ENCODE data around the gene CHRD. TPM values are rescaled to one million over a fixed set of nuclear protein-coding genes. Genes with fewer than 3 reads are reported as not detected.
A peak's percentile ranks its signal among the peaks of the same experiment; 100 is the strongest.

Gene CHRD
- total RNA-seq, 2 donors from 2014 or later = 0.05 to 0.39 TPM

DNA sequence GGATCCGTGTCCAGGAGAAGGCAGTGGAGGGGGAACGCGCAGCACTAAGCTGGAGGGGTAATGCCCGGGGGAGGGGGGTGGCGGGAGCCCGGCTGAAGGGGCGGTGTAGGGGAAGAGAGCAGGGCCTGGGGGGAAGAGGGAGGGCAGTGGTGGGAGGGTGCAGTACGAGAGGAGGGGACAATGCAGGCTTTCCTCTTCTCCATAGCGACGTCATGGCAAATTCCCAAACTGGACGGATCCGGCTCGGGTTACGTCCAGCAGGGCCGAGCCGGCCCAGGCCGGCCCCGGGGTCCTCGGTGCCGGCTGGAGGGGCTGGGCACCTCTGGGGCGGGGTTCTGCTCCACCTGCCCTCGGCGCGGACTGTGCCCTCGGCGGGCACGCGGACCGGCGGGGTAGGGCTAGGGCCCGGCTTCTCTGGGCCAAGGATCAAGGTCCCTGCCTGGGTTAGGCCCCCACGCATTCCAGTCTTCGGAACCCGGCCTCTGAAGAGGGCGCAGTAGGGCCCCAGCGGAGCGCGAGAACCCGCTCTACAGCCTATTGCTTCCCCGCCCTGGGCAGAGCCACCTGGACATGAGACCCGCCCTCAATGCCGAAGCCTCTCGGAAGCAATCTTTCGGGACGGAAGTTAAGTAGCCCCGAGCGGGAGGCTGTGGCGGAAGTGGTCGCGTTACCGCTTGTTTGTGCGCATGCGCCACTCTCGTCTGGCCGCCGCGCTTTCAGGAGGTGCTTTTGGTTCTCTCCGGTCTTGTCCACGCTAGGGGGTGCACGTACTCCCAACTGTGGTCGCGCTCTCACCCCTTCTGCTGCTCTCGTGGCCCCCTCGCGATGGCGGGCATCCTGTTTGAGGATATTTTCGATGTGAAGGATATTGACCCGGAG lies 16.9 kb upstream of the CHRD start:
- peak overlapping the region; percentile 94 for H3K4me3 Mint-ChIP-seq
- H3K36me3 Mint-ChIP-seq (ENCODE audit: low read depth) = peaks cover 49% of the 10 kb centered on the region
- H3K9me3 Mint-ChIP-seq = no peaks in the 10 kb centered on the region
- peak; percentile 87 for ATAC-seq (replicated peaks)
- H3K27me3 Mint-ChIP-seq = no peaks in the 10 kb centered on the region
- H3K4me1 Mint-ChIP-seq = peaks cover 15% of the 10 kb centered on the region
- H3K27ac Mint-ChIP-seq = peak overlapping the region; percentile 98

DNA sequence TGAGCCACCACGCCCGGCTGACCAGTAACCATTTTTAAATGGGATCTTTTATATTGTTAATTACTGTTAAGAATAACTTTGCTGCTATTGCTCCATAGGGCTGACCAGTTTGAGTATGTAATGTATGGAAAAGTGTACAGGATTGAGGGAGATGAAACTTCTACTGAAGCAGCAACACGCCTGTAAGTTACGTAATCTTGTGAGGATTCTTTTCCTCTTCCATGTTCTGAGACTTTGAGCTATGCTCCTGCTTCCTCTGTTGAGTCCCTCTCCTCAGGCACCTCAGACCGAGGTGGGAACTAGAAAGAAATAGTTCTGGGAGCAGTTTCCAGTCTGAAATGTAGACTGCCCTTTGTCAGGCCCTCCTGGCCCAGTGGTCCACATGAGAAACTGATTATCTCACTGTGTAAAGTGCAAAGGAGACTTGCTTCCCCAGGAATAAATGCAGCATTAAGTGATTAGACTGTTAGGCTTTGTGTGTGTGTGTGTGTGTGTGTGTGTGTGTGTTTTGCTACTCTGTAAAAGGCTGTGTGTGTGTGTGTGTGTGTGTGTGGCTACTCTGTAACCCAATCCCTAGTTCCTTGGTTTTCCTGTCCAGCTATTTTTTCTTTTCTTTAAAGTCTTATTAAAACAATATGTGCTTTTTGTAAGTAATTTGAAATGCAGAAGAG lies 13.1 kb upstream of the CHRD start:
- Mint-ChIP-seq H3K27me3 (no peaks in the 10 kb centered on the region), H3K36me3 (ENCODE audit: low read depth) (peaks cover 78% of the 10 kb centered on the region), H3K27ac (no peak overlapping the region), H3K4me1 (peaks cover 14% of the 10 kb centered on the region), H3K9me3 (no peaks in the 10 kb centered on the region), H3K4me3 (no peak overlapping the region)
- no peak for ATAC-seq (replicated peaks)

DNA sequence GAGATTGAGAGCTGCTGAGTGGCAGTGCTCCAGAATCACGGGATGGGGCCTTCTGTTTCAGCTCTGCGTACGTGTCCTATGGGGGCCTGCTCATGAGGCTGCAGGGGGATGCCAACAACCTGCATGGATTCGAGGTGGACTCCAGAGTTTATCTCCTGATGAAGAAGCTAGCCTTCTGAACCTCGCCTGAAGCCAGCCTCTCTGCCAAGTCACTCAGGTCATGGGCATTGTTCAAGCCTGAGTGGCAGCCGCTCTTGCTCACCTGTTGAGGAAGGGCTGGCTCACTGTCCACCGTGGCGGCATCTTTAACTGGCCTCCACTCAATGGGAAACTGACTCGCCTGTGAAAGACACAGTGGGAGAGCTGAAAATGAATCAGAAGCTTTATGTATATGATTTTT lies 11.7 kb upstream of the CHRD start:
- Mint-ChIP-seq H3K4me1 (peaks cover 15% of the 10 kb centered on the region), H3K9me3 (no peaks in the 10 kb centered on the region), H3K27ac (no peak overlapping the region), H3K4me3 (no peak overlapping the region), H3K36me3 (ENCODE audit: low read depth) (peaks cover 77% of the 10 kb centered on the region), H3K27me3 (no peaks in the 10 kb centered on the region)
- ATAC-seq (replicated peaks) = no peak

- Mint-ChIP-seq H3K4me1 (peaks cover 15% of the 10 kb centered on the region), H3K4me3 (no peak overlapping the region), H3K36me3 (ENCODE audit: low read depth) (peaks cover 71% of the 10 kb centered on the region), H3K27ac (peak overlapping the region; percentile 1), H3K9me3 (no peaks in the 10 kb centered on the region), H3K27me3 (no peaks in the 10 kb centered on the region)
- ATAC-seq (replicated peaks) = no peak
These were observed 11.2 kb upstream of the CHRD start for GRCh38 chr3:184368586-184369183.

DNA sequence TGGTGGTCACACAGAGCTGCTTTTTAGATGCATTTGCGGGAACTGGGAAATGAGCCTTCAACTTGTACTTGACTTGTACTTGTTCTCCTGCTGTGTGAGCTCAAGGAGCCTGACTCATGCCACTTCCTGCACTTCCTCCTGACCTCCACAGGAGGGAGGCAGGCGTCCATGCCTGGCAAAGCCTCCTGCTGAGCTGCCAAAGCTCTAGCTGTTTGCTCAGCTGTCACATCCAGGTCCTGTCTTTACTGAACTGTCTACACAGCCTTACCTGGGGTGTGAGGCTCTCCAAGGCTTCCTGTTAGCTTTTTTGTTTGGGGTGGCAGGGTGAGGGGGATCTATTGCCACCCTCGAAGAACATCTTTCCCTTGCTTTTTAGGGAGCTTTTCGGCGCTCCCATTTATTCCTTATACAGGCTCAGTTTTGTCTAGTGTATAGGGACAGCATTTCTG lies 8.3 kb upstream of the CHRD start:
- H3K27ac Mint-ChIP-seq = peak overlapping the region; percentile 71
- H3K4me1 Mint-ChIP-seq = peaks cover 4% of the 10 kb centered on the region
- ATAC-seq (replicated peaks) = peak; percentile 88
- peaks cover 4% of the 10 kb centered on the region for H3K27me3 Mint-ChIP-seq
- H3K36me3 Mint-ChIP-seq (ENCODE audit: low read depth) = peaks cover 42% of the 10 kb centered on the region
- H3K4me3 Mint-ChIP-seq = no peak overlapping the region
- no peaks in the 10 kb centered on the region for H3K9me3 Mint-ChIP-seq

- no peaks in the 10 kb centered on the region for H3K9me3 Mint-ChIP-seq
- no peak overlapping the region for H3K4me3 Mint-ChIP-seq
- H3K36me3 Mint-ChIP-seq (ENCODE audit: low read depth) = peaks cover 34% of the 10 kb centered on the region
- H3K27me3 Mint-ChIP-seq = peaks cover 9% of the 10 kb centered on the region
- H3K4me1 Mint-ChIP-seq = peaks cover 4% of the 10 kb centered on the region
- ATAC-seq (replicated peaks) = no peak
- no peak overlapping the region for H3K27ac Mint-ChIP-seq
These were observed 7.5 kb upstream of the CHRD start for GRCh38 chr3:184372296-184372821.

DNA sequence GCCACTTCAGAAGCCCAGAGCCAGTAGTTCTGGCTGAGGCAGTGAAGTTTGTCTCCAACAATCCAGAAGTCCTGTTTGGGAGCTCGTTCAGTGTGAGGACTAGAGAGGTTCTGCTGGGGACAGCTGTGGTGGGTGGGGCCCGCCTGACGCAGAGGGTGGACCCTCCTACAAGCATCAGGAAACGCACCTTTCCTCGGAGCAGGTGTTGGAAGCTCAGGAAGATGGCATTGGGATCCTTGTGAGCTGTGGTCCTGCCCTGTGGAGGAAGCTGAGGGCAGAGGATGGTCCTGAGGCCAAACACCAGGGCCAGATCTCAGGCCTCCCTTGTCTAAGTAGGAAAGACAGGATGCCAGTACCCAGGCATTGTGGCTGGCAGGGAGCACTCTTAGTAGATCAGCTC lies 6.9 kb upstream of the CHRD start:
- Mint-ChIP-seq H3K27ac (no peak overlapping the region), H3K9me3 (no peaks in the 10 kb centered on the region), H3K27me3 (peaks cover 15% of the 10 kb centered on the region), H3K4me3 (no peak overlapping the region), H3K4me1 (peaks cover 4% of the 10 kb centered on the region), H3K36me3 (ENCODE audit: low read depth) (peaks cover 29% of the 10 kb centered on the region)
- no peak for ATAC-seq (replicated peaks)

GRCh38 chr3:184373422-184373821 lies 6.4 kb upstream of the CHRD start:
- no peaks in the 10 kb centered on the region for H3K9me3 Mint-ChIP-seq
- ATAC-seq (replicated peaks) = no peak
- H3K4me1 Mint-ChIP-seq = peaks cover 4% of the 10 kb centered on the region
- peaks cover 18% of the 10 kb centered on the region for H3K27me3 Mint-ChIP-seq
- H3K27ac Mint-ChIP-seq = no peak overlapping the region
- no peak overlapping the region for H3K4me3 Mint-ChIP-seq
- peaks cover 24% of the 10 kb centered on the region for H3K36me3 Mint-ChIP-seq (ENCODE audit: low read depth)

DNA sequence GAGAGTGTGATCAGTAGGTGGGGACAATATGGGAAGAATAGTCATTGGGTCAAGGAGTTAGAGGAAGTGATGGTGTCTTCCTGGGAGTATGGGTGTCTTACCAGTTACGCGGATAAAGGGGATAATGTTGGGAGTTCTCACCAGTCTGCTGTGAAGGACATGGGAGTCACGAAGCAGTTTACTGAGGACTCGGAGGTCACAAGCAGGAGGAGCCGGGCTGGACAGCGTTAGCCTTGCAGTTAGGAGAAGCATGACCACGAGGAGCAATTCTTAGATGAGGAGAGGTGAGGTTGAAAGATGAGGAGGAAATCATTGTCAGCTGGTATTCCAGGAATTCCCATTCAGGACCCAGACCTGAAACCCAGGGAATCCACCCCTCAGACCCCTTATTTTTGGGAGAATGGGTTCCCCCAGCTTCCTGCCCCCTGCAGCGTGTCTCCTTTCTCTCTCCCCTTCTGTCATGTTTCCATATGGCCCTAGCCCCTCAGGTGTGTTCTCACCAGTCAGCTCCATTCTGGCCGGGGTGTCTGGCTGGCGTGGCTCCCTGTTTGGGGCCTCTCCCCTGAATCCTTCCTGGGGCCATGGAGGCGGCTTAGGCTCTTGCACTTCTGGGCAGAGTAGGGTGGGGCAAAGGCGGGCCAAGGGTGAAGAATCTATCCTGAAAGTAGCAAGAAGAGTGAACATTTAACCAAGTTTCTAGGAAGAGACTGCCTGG lies 4.0 kb upstream of the CHRD start:
- peaks cover 31% of the 10 kb centered on the region for H3K27me3 Mint-ChIP-seq
- H3K9me3 Mint-ChIP-seq = no peaks in the 10 kb centered on the region
- H3K4me1 Mint-ChIP-seq = peaks cover 4% of the 10 kb centered on the region
- no peak for ATAC-seq (replicated peaks)
- no peak overlapping the region for H3K4me3 Mint-ChIP-seq
- H3K27ac Mint-ChIP-seq = no peak overlapping the region
- peaks cover 1% of the 10 kb centered on the region for H3K36me3 Mint-ChIP-seq (ENCODE audit: low read depth)

DNA sequence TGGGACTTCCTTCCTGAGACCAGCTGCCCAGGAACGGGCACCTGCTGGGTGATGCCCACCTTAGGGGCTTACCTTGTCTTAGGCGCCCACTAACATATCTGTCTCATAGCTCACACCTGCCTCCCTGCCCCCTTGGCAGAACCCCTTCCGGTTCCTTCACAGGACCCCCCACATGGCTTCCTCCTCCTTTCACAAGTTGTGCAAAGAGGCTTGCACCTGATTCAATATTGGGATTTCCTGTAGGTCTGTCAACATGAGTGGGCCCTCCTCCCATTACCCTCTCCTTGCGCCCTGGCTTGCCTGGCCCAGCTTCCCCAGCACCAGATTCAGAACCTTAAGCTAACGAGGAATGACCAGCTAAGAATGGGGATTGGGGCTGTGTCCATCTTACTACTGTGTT lies 2.5 kb upstream of the CHRD start:
- no peak overlapping the region for H3K27ac Mint-ChIP-seq
- no peak overlapping the region for H3K4me3 Mint-ChIP-seq
- H3K36me3 Mint-ChIP-seq (ENCODE audit: low read depth) = no peaks in the 10 kb centered on the region
- peaks cover 38% of the 10 kb centered on the region for H3K27me3 Mint-ChIP-seq
- no peak for ATAC-seq (replicated peaks)
- H3K9me3 Mint-ChIP-seq = no peaks in the 10 kb centered on the region
- H3K4me1 Mint-ChIP-seq = no peaks in the 10 kb centered on the region

- Mint-ChIP-seq H3K4me1 (no peaks in the 10 kb centered on the region), H3K27me3 (peaks cover 44% of the 10 kb centered on the region), H3K27ac (no peak within 1 kb of the TSS), H3K9me3 (no peaks in the 10 kb centered on the region), H3K4me3 (peak within 1 kb of the TSS; percentile 69), H3K36me3 (ENCODE audit: low read depth) (no peaks in the 10 kb centered on the region)
- no peak for ATAC-seq (replicated peaks)
These were observed 1.9 kb upstream of the CHRD start, which contains the start of gene THPO for GRCh38 chr3:184377882-184378445. THPO (minus strand) TSS chr3:184378207; CDS start chr3:184376259, 1,948 bp downstream.

GRCh38 chr3:184378651-184379357 lies 1.1 kb upstream of the CHRD start:
- no peaks in the 10 kb centered on the region for H3K4me1 Mint-ChIP-seq
- no peaks in the 10 kb centered on the region for H3K36me3 Mint-ChIP-seq (ENCODE audit: low read depth)
- H3K9me3 Mint-ChIP-seq = no peaks in the 10 kb centered on the region
- ATAC-seq (replicated peaks) = no peak
- no peak overlapping the region for H3K27ac Mint-ChIP-seq
- peaks cover 44% of the 10 kb centered on the region for H3K27me3 Mint-ChIP-seq
- H3K4me3 Mint-ChIP-seq = peak overlapping the region; percentile 69

DNA sequence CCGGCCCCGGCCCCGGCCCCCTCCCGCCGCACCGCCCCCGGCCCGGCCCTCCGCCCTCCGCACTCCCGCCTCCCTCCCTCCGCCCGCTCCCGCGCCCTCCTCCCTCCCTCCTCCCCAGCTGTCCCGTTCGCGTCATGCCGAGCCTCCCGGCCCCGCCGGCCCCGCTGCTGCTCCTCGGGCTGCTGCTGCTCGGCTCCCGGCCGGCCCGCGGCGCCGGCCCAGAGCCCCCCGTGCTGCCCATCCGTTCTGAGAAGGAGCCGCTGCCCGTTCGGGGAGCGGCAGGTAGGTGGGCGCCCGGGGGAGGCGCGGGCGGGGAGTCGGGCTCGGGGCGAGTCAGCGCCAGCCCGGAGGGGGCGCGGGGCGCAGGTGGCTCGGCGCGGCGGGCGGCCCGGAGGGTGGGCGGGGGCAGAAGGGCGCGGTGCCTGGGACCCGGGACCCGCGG lies 352 bp downstream of the CHRD start:
- H3K27me3 Mint-ChIP-seq = peaks cover 48% of the 10 kb centered on the region
- H3K4me3 Mint-ChIP-seq = no peak overlapping the region
- no peaks in the 10 kb centered on the region for H3K9me3 Mint-ChIP-seq
- H3K4me1 Mint-ChIP-seq = no peaks in the 10 kb centered on the region
- ATAC-seq (replicated peaks) = peak; percentile 53
- no peaks in the 10 kb centered on the region for H3K36me3 Mint-ChIP-seq (ENCODE audit: low read depth)
- H3K27ac Mint-ChIP-seq = no peak overlapping the region
